Left ventricle myocardium inferior (tissue), 1 donor: ENCODE results near the gene SLC35D2. TPM values are rescaled to one million over a fixed set of nuclear protein-coding genes. Genes with fewer than 3 reads are reported as not detected.
A peak's percentile ranks its signal among the peaks of the same experiment; 100 is the strongest.

ENCODE experiments used
- DNase-seq: peaks from one replicate; pipeline ENCODE4 v3.0.0-alpha.2; 2020
- H3K27ac ChIP-seq: fragments of 200-600 bp; replicated peaks from 2 replicates; pipeline ENCODE4 v1.8.0; 2021
- H3K27me3 ChIP-seq: fragments of 200-600 bp; 2 replicates; pipeline ENCODE4 v1.8.0; 2021; ENCODE audit warnings: low read depth
- H3K36me3 ChIP-seq: fragments of 200-600 bp; 2 replicates; pipeline ENCODE4 v1.8.0; 2021
- H3K4me1 ChIP-seq: fragments of 200-600 bp; 2 replicates; pipeline ENCODE4 v1.8.0; 2021
- H3K4me3 ChIP-seq: fragments of 200-600 bp; 2 replicates; pipeline ENCODE4 v1.8.0; 2021; ENCODE audit warnings: mild to moderate bottlenecking, moderate library complexity
- H3K9me3 ChIP-seq: fragments of 200-600 bp; replicated peaks from 2 replicates; pipeline ENCODE4 v1.8.0; 2021
- intact Hi-C: fragments of 100-400 bp; cut with micrococcal nuclease; formaldehyde crosslinking; loops from one replicate; pipeline ENCODE4 v1.11.0; 2022
- long read RNA-seq: library from polyadenylated mRNA; unstranded; transcript quantifications from one replicate; pipeline ENCODE4 v2.0.0, GENCODE V29; 2021
- total RNA-seq: library from RNA; stranded (reverse); fragmentation: NEBNext Ultra II Directional; extraction: Animal tissue kit (Norgen Biotek cat#: 25700); gene quantifications from one replicate; pipeline ENCODE4 v1.2.1, GENCODE V29; 2021
- TF ChIP-seq, protein P1 (sequence below): fragments of 200-600 bp; IDR thresholded peaks from 2 replicates; pipeline ENCODE4 v1.8.0; 2021; ENCODE audit warnings: antibody characterized with exemption, mild to moderate bottlenecking, borderline replicate concordance
- donor health status: DM: no; HTN: yes; CAD: no; lungs with severe emphysema.

SLC35D2 gene
- total RNA-seq: 13.9 TPM
- long read RNA-seq, transcript SLC35D2-201 (12 exons, 1,626 nt): major isoform, 6 of 14 reads
- long read RNA-seq, partial matches to known transcripts: 1 of 14 reads
- long read RNA-seq, other reads (novel, unspliced or antisense): 6 of 14 reads

GRCh38 chr9:96383165-96383942 lies at the start of gene SLC35D2:
SLC35D2 (minus strand) TSS chr9:96383711; CDS start chr9:96383634, 77 bp downstream.
- TF ChIP-seq, protein P1, sequence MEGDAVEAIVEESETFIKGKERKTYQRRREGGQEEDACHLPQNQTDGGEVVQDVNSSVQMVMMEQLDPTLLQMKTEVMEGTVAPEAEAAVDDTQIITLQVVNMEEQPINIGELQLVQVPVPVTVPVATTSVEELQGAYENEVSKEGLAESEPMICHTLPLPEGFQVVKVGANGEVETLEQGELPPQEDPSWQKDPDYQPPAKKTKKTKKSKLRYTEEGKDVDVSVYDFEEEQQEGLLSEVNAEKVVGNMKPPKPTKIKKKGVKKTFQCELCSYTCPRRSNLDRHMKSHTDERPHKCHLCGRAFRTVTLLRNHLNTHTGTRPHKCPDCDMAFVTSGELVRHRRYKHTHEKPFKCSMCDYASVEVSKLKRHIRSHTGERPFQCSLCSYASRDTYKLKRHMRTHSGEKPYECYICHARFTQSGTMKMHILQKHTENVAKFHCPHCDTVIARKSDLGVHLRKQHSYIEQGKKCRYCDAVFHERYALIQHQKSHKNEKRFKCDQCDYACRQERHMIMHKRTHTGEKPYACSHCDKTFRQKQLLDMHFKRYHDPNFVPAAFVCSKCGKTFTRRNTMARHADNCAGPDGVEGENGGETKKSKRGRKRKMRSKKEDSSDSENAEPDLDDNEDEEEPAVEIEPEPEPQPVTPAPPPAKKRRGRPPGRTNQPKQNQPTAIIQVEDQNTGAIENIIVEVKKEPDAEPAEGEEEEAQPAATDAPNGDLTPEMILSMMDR: no peak

DNA sequence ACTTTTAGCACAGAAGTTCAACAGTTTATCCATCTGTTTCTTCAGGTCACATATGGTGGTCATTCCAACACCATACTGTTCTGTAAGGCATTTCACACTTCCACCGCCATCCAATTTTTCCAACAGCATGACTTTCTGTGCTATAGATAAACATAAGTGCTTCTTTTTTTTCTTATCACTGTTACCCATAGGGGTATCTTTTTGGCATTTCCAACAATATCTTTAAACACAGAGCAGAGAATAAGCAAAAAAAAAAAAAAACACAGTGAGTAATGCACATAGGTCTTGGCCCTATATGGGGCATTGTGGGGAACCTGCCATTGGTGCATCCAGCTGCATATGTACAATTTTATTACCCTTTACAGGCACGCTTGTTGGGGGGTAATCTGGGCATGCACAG lies 46.9 kb upstream of the SLC35D2 start:
- no peak for DNase-seq
- no peaks in the 10 kb centered on the region for H3K4me1 ChIP-seq
- H3K27me3 ChIP-seq: no peaks in the 10 kb centered on the region
- TF ChIP-seq, protein P1: no peak
- H3K4me3 ChIP-seq: no peak overlapping the region
- H3K9me3 ChIP-seq: peaks cover 5% of the 10 kb centered on the region
- no peak overlapping the region for H3K27ac ChIP-seq
- intact Hi-C loops: no loop called here
- H3K36me3 ChIP-seq: no peaks in the 10 kb centered on the region

More at GRCh38 chr9:96383165-96383942, at the start of gene SLC35D2:
- intact Hi-C loops: no loop called here
- peak within 1 kb of the TSS; percentile 93 for H3K27ac ChIP-seq
- H3K9me3 ChIP-seq: no peaks in the 10 kb centered on the region
- H3K36me3 ChIP-seq: no peaks in the 10 kb centered on the region
- H3K4me1 ChIP-seq: peaks cover 58% of the 10 kb centered on the region
- peak; percentile 71 for DNase-seq
- H3K27me3 ChIP-seq: no peaks in the 10 kb centered on the region
- H3K4me3 ChIP-seq: peak within 1 kb of the TSS; percentile 86

- no peaks in the 10 kb centered on the region for H3K4me1 ChIP-seq
- no peak for DNase-seq
- no peaks in the 10 kb centered on the region for H3K9me3 ChIP-seq
- no peak overlapping the region for H3K27ac ChIP-seq
- TF ChIP-seq, protein P1: no peak
- no peak overlapping the region for H3K4me3 ChIP-seq
- H3K27me3 ChIP-seq: no peaks in the 10 kb centered on the region
- no peaks in the 10 kb centered on the region for H3K36me3 ChIP-seq
- intact Hi-C loops: no loop called here
These were observed 46.2 kb upstream of the SLC35D2 start for GRCh38 chr9:96429732-96430131.

GRCh38 chr9:96425500-96426169 lies 42.1 kb upstream of the SLC35D2 start:
- H3K27me3 ChIP-seq: no peaks in the 10 kb centered on the region
- no peaks in the 10 kb centered on the region for H3K9me3 ChIP-seq
- TF ChIP-seq, protein P1: no peak
- intact Hi-C loops: no loop called here
- peaks cover 9% of the 10 kb centered on the region for H3K4me1 ChIP-seq
- DNase-seq: no peak
- no peaks in the 10 kb centered on the region for H3K36me3 ChIP-seq
- H3K27ac ChIP-seq: no peak overlapping the region
- no peak overlapping the region for H3K4me3 ChIP-seq

DNA sequence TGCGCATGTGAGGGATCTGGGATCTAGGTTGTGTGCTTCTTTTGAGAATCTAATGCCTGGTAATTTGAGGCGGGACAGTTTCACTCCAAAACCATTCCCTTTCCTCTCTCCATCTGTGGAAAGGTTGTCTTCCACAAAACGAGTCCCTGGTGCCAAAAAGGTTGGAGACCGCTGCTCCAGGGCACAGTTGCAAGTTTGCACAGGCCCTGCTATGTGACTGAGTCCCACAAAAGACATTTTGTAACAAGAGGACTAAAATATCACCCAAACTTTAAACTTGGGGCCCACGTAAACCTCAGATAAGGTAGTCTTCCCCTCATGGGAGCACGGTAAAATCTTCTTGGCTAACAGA lies 40.5 kb upstream of the SLC35D2 start:
- DNase-seq: no peak
- Histone ChIP-seq H3K36me3 (no peaks in the 10 kb centered on the region), H3K27ac (peak overlapping the region; percentile 37), H3K27me3 (no peaks in the 10 kb centered on the region), H3K4me3 (no peak overlapping the region), H3K9me3 (no peaks in the 10 kb centered on the region), H3K4me1 (peaks cover 25% of the 10 kb centered on the region)
- TF ChIP-seq, protein P1: no peak
- intact Hi-C loops: no loop called here
